Fibroblast of peridontal ligament (primary cell): ENCODE data around the gene CCNC.

Experiments
- DNase-seq: peaks from one replicate; pipeline ENCODE4 v3.0.0-alpha.2; 2010; ENCODE audit errors: extremely low read depth

The CCNC gene

DNA sequence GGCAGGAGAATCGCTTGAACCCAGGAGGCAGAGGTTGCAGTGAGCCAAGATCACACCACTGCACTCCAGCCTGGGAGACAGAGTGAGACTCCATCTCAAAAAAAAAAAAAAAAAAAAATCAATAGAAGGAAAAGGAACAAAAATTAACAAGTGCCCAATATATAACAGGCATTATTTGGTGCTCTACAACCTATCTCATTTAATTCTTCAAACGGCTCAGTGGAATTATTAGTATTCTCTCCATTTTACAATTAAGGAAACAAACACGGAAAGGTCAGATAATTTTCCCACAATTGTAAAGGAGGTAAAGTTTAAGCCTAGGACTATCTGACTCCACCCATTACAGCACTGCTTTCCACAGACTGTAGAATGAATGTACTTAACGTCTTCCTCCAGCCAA is 19.8 kb downstream of the CCNC start:
- no peak for DNase-seq

DNA sequence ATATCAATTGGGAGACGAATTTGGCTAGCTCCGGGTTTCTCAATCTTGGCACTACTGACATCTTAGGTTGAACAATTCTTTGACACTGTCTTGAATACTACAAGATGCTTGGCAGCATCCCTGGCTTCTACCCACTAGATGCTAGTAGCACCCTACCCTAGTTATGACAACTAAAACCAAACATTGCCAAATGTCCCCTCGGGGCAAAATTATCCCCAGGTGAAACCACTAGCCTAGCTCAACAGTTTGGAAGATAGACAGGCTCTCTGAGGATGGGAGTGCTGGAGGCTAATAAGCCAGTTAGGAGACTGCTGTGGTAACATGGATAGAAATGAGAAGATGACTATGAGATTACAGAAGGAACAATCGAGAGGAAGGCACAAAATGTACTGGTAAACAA is 20.9 kb downstream of the CCNC start:
- no peak for DNase-seq

DNA sequence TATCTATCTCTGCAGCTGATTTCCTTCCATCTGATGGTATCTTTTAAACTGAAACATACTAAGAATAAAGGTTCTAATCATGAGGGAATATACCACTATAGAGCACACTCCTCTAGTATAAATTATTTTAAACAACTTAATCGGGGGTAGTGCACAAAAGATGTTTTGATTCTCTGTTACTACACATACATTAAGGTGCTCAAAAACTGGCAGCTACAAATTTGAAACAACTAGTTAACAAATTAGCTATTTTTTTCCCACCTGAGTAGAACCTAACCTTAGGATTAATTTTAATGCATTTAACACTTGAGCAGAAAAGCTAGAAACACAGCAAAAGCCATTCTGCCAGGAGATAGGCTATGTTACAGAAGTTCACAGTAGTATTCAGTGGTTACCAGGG is 23.0 kb downstream of the CCNC start:
- DNase-seq: no peak

DNA sequence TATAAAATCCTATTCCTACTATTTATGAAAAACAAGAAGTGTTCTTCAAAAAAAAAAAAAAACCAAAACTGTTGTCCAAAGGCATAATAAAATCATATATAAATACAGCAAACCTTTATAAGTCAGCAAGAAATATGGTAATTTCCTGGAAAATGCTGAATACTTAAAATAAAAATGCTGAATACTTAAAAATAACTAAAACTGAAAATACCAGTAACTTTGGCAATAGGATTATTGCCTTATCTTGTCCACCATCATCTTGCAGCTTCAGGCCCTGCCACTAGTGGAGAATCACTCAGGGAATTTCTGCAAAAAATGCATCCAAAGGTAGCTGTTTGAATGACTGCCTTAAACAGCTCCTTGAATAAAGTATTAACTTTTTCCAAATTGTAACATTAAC is 24.5 kb downstream of the CCNC start:
- no peak for DNase-seq

DNA sequence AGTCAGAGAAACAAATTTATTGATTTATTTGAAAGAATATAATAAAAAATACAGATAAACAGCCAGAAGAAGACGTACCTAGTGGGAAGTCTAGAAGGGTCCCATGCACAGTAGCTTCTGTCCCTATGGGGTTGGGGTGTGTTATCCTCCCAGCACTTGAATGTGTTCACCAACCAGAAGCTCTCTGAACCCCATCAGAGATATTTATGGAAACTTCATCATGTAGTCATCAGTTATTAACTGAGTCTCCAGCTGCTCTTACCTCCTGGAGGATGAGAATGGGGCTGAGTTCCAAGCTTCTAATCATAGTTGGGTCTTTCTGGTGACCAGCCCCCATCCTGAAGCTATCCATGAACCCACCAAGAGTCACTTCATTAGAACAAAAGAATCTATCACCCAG is 37.8 kb downstream of the CCNC start:
- DNase-seq: no peak

DNA sequence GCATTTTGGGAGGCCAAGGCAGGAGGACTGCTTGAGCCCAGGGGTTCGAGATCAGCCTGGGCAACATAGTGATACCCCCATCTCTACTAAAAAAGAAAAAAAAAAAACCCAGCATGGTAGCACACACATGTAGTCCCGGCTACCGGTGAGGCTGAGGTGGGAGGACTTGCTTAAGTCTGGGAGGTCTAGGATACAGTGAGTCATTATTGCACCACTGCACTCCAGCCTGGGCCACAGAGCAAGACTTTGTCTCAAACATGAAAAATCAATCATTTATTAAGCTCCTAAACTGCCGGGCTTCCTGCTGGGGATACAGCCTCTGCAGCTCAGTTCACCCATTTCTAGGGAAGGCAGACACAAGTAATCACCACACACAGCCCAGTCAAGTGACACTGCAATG is 45.9 kb downstream of the CCNC start:
- peak; percentile 35 for DNase-seq

DNA sequence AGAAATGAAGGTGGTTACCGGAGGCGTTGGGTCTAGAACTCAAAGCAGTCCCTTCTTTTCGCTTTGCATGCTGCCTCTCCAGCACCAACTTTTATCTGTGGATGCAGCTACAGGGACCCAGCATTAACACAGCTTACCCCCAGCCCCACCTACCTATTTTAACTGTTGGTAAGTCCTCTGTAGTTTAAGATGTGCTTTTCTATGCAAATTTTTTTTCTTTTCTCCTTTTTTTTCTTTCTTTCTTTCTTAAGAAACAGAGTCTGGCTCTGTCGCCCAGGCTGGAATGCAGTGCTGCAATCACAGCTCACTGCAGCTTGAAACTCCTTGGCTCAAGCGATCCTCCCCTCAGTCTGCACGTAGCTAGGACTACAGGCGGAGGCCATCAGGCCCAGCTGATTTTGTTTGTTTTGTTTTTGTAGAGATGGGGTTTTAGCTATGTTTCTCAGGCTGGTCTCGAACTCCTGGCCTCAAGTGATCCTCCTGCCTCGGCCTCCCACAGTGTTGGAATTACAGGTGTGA is 46.8 kb downstream of the CCNC start:
- DNase-seq: peak; percentile 77

DNA sequence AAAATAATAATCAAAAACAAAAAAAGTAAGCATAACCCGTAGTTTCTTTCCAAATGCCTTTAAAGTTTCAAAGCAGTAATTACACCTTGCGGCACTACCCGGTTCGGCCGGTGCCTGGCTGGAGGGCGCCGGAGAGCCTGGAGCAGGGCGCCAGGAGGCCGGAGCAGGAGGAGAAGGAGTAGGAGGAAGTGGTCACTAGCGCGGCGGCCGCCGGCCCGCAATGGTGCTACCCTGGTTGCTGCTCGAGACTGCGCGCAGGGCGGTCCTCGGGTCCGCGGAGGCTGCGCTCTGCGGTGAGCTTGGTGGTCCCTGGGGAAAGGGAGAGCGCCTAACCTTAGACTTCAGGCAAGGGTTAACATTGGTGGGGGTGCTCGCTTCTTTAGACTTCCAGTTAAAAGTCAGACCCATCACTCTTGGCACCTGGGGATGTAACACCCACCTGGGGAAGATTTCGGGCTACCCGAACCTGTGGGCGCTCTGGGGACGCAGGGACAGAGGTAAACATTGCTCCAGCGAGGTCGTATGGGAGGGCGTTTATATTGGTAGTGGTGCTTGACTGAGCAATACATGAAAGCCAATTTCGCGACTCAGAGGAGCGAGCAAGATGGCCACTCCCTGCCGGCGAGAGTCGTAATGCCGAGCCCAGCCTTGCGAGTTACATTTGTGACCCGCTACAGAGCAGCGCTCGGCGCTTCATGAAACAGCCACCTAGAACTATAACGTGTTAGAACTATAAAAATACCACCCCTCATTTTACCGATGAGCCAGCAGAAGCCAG is 47.4 kb downstream of the CCNC start:
- DNase-seq: peak; percentile 70

DNA sequence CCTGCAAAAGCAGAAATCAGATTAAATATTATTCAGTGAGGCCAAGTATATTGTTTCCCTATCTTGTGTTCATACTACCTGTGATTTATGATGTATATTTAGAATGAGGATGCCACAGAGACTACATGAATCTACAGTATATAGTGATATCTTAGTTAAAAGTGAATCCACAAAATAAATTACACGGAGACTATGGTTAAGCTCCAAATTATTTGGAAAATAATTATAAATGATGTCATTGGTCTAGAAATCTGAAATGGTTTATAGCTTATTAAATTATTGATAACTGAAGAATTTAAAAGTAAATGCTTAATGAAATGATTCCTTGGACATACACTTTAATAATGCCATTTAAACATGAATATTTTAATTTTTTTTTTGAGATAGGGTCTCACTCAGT is 49.0 kb downstream of the CCNC start:
- no peak for DNase-seq

DNA sequence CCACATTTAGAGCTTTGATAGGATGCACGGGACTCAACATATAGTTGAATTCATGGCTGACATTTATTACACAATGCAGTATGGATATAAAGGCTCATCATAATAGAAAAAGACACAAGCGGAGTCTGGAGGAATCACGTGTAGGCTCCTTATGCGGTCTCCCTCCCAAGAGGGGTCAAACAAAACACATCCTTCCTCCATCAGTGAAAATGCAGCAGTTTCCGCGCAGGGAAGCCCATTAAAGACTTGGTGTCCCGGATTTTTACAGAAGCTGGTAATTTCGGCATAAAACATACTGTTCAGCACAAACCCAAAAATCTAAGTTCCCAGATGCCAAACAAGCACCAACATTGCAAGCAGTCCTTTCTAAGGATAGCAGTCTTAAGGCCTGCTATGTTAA is 54.4 kb downstream of the CCNC start:
- DNase-seq: peak; percentile 37

DNA sequence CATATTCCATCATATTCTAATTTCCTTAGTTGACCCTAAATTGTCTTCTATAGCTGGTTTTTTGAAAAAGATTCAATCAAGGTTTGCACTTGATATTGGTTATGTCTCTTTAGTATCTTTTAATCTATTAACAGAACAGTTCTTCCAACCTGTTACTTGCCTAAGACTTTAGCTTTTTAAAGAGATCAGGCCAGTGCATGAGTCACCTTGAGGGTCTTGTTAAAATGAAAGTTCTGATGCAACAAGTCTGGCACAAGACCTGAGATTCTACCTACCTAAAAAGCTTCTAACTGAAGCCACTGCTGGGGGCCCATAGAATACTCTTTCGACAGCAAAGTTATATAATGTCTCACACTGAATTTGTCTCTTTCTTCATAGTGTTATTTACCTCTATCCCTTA is 56.4 kb downstream of the CCNC start:
- DNase-seq: peak; percentile 18

DNA sequence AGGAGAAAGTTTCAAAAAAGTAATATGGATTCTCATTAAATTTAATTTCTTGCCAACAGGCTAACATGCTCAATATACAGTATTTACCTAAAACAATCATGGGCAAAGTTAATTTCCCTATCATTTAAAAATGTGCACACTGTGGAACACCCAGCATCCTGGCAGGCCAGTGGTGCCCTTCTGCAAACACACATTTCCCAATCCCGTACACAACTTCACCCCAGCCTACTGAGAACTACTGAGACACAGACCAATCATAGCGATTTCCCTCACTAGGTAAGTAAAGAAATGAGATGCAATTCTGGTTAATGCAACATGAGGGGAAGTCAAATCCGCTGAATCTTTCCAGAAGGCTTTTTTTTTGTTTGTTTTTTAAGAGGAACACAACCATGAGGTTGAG is 60.8 kb downstream of the CCNC start:
- DNase-seq: no peak

DNA sequence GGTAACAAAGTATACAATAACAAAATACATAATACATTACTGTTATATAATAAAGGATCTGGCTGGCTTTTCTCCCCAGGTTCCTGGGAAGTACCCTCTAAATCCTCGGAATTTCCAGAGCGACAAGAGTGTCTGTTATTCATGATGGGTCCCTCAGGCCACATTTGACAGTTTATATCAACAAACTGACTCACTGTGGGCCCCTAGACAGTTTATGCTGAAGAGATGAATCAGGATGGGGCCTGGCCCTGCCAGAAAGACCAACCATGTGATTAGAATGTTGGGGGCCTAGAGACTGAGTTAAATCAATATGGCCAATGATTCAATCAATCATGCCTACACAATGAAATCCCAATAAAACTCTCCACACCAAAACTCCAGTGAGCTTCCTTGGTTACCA is 66.7 kb downstream of the CCNC start:
- DNase-seq: no peak

DNA sequence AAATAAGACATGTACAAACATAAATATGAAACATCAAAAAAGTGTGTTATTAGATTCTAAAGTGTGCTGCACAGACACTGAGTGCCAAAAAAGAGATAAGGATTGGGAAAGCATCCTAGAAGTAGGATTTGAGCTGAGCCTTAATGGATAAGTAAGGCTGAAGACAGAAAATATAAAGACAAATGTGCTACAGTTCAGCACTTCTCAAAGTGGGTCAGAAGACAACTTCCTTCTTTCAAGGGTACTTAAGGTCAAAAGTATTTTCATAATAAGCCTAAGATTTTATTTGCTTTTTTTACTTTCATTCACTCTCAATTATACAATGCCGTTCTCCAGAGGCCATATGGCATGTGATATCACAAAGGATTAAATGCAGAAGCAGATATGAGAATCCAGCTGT is 70.0 kb downstream of the CCNC start:
- DNase-seq: no peak

DNA sequence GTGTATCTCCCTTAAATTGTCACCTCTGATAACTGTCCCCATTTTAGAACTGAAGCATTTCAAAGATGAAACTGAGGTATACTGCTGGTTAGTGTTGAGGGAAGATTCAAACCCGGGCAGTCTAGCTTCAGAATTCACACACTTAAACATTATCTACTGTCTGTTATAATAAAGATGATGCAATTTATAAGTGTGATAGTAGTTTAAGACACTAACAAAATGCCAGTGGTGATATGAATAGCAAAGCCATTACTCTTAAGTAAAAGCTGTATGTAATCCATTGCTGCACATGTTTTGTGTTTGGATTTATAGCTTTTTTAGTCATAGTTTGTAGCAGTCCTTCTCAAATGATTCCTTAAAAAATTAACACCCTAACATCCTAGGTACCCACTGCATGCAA is 73.0 kb downstream of the CCNC start:
- DNase-seq: peak; percentile 21
